Hepatocyte (in vitro differentiated cells): ENCODE measurements around the gene ZMAT5.

Experiments
- EZH2 ChIP-seq: fragments of 200-600 bp; sonication (generic); IDR thresholded peaks from 2 replicates; pipeline ENCODE4 v1.6.1; 2016; ENCODE audit warnings: antibody characterized with exemption, mild to moderate bottlenecking, borderline replicate concordance
- EZH2phosphoT487 ChIP-seq: fragments of 200-600 bp; sonication (generic); IDR thresholded peaks from one replicate; pipeline ENCODE4 v1.6.1; 2018; ENCODE audit warnings: antibody characterized with exemption, mild to moderate bottlenecking, low read depth, moderate library complexity; ENCODE audit not compliant: unreplicated experiment, severe bottlenecking
- TF ChIP-seq, protein P1 (sequence below): fragments of 200-600 bp; sonication (generic); IDR thresholded peaks from 2 replicates; pipeline ENCODE4 v1.5.1; 2016; ENCODE audit warnings: antibody characterized with exemption, mild to moderate bottlenecking; ENCODE audit not compliant: poor library complexity

DNA sequence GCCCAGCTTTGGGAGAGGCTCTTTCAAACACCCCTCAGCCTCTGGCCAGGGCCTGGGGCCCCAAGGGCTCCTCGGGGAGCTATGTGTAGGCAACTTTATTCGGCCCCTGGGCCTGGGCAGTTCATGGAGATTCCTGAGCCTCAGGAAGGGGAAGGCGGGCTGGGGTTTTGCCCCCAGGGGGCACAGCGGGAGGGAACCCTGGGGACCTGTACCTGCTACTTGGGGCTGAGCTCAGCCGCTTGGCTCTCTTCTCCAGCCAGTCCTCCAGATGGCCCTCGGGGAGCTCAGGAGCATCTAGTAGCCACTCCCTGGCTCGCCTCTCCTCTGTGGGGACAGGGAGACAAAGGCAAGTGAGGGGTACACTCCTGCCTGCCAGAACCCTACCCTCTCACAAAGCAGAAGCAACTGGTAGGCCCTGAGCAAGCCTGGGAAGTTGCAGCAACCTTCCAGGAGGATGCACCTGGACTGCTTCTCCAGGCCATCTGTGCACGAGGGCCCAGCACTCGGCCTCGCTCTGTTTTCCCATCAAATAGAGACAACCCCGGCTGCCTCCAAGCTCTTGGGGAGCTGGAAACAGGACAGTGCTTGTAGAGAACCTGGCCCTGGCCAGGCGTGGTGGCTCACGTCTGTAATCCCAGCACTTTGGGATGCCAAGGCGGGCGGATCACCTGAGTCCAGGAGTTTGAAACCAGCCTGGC, 28.5 kb downstream of the ZMAT5 start:
- TF ChIP-seq, protein P1, sequence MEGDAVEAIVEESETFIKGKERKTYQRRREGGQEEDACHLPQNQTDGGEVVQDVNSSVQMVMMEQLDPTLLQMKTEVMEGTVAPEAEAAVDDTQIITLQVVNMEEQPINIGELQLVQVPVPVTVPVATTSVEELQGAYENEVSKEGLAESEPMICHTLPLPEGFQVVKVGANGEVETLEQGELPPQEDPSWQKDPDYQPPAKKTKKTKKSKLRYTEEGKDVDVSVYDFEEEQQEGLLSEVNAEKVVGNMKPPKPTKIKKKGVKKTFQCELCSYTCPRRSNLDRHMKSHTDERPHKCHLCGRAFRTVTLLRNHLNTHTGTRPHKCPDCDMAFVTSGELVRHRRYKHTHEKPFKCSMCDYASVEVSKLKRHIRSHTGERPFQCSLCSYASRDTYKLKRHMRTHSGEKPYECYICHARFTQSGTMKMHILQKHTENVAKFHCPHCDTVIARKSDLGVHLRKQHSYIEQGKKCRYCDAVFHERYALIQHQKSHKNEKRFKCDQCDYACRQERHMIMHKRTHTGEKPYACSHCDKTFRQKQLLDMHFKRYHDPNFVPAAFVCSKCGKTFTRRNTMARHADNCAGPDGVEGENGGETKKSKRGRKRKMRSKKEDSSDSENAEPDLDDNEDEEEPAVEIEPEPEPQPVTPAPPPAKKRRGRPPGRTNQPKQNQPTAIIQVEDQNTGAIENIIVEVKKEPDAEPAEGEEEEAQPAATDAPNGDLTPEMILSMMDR, result no peak
- TF ChIP-seq EZH2 (no peak), EZH2phosphoT487 (no peak)
